HCT116 (cell line): ENCODE data around the gene EIF2D. TPM values are rescaled to one million over a fixed set of nuclear protein-coding genes. Genes with fewer than 3 reads are reported as not detected.

Experiments
- ATAC-seq: fragments of 200-7000 bp; cut with Tn5 transposase; 2 replicates; pipeline ENCODE4 v1.9.1; 2020; ENCODE audit warnings: mild to moderate bottlenecking, moderate library complexity
- BruUV-seq: library from RNA; stranded (reverse); fragments of 400-500 nt; replicated peaks from 2 replicates; lab custom pipeline; 2021; lab: Mats Ljungman, UMichigan
- CTCF ChIA-PET: fragments of 300-600 bp; sonication (Branson Sonifier 250); formaldehyde crosslinking; loops from one replicate; lab custom pipeline; 2021; ENCODE audit warnings: antibody characterized with exemption; lab: Charles Lee
- POLR2A ChIA-PET: fragments of 300-600, 350-600 bp; sonication (Branson Sonifier 250); formaldehyde crosslinking; loops from one replicate; lab custom pipeline; 2021; ENCODE audit warnings: antibody characterized with exemption; lab: Charles Lee
- RAD21 ChIA-PET, 2 experiments: fragments of 300-600 bp; sonication (Branson Sonifier 250); formaldehyde crosslinking; loops; one replicate each; lab custom pipeline; 2023; ENCODE audit warnings: low total read pairs in 2 of 2; ENCODE audit not compliant: uncharacterized antibody in 2 of 2, unreplicated experiment in 2 of 2, low non-redundant PET in 1 of 2; lab: Charles Lee
- DNase-seq: peaks from one replicate; pipeline ENCODE4 v3.0.0-alpha.2; 2010; ENCODE audit warnings: low read depth, low spot score
- H2AFZ ChIP-seq: fragments of 200-600 bp; shearing (Covaris generic), sonication (generic); 2 replicates; pipeline ENCODE4 v1.6.1; 2017; ENCODE audit warnings: low read depth, mixed run types, mixed read lengths, antibody characterized with exemption, low read length; ENCODE audit not compliant: poor library complexity, severe bottlenecking
- H3K27ac ChIP-seq: 2 replicates; pipeline ENCODE4 v1.5.1; 2012; ENCODE audit warnings: low read depth, low read length
- H3K27me3 ChIP-seq: fragments of 200-600 bp; sonication (generic); 2 replicates; pipeline ENCODE4 v1.6.1; 2016; ENCODE audit warnings: mixed run types, low read length, mixed read lengths; ENCODE audit not compliant: insufficient read depth
- H3K36me3 ChIP-seq, 2 experiments: fragments of 200-500 bp in 1 of 2; fragments of 200-600 bp in 1 of 2; sonication (Bioruptor generic) in 1 of 2; sonication (generic) in 1 of 2; 2 replicates each; pipeline versions ENCODE4 v1.5.1 to v1.6.1; 2014 to 2016; ENCODE audit warnings: low read length in 2 of 2, inconsistent platforms in 1 of 2, mixed read lengths in 1 of 2, mixed run types in 1 of 2; ENCODE audit not compliant: insufficient read depth in 2 of 2, control insufficient read depth in 1 of 2
- H3K4me1 ChIP-seq, 2 experiments: fragments of 200-600 bp in 1 of 2; sonication (generic) in 1 of 2; 2 replicates each; pipeline versions ENCODE4 v1.5.1 to v1.6.1; 2012 to 2017; ENCODE audit warnings: low read length in 2 of 2, inconsistent platforms in 1 of 2, mild to moderate bottlenecking in 1 of 2, mixed read lengths in 1 of 2, mixed run types in 1 of 2, moderate library complexity in 1 of 2; ENCODE audit not compliant: insufficient read depth in 2 of 2, control insufficient read depth in 1 of 2
- H3K4me2 ChIP-seq: fragments of 200-600 bp; sonication (generic); 2 replicates; pipeline ENCODE4 v1.6.1; 2017; ENCODE audit warnings: mixed run types, low read length, mixed read lengths
- H3K4me3 ChIP-seq, 2 experiments: fragments of 200-600 bp in 1 of 2; sonication (generic) in 1 of 2; replicated peaks in 1 of 2; 2 replicates each; pipeline ENCODE4 v1.5.1; 2011 to 2016; ENCODE audit warnings: low read length in 2 of 2, control low read depth in 1 of 2, low read depth in 1 of 2, mild to moderate bottlenecking in 1 of 2, mixed read lengths in 1 of 2, mixed run types in 1 of 2
- H3K79me2 ChIP-seq: fragments of 200-600 bp; sonication (generic); 2 replicates; pipeline ENCODE4 v1.6.1; 2017; ENCODE audit warnings: mild to moderate bottlenecking, mixed run types, low read length, moderate library complexity, mixed read lengths; ENCODE audit not compliant: insufficient read depth
- H3K9ac ChIP-seq: fragments of 200-600 bp; sonication (generic); 2 replicates; pipeline ENCODE4 v1.6.1; 2016; ENCODE audit warnings: low read length, mixed read lengths
- H3K9me2 ChIP-seq: fragments of 200-600 bp; sonication (generic), shearing (Covaris generic); 2 replicates; pipeline ENCODE4 v1.6.1; 2017; ENCODE audit warnings: mixed run types, mild to moderate bottlenecking, moderate library complexity; ENCODE audit not compliant: insufficient read depth
- H3K9me3 ChIP-seq, 2 experiments: fragments of 200-500 bp in 1 of 2; fragments of 200-600 bp in 1 of 2; sonication (Bioruptor generic) in 1 of 2; sonication (generic) in 1 of 2; 2 replicates each; pipeline ENCODE4 v1.6.1; 2014 to 2017; ENCODE audit warnings: low read length in 2 of 2, mixed read lengths in 2 of 2, inconsistent platforms in 1 of 2, low read depth in 1 of 2, mild to moderate bottlenecking in 1 of 2, mixed run types in 1 of 2, moderate library complexity in 1 of 2; ENCODE audit not compliant: control insufficient read depth in 1 of 2, insufficient read depth in 1 of 2
- H4K20me1 ChIP-seq: fragments of 200-600 bp; sonication (generic), shearing (Covaris generic); 2 replicates; pipeline ENCODE4 v1.6.1; 2017; ENCODE audit warnings: mixed run types, mild to moderate bottlenecking, moderate library complexity; ENCODE audit not compliant: insufficient read depth
- CBX3 ChIP-seq: IDR thresholded peaks from 2 replicates; pipeline ENCODE4 v1.6.1; 2012; ENCODE audit warnings: low read depth
- ELF1 ChIP-seq: IDR thresholded peaks from 2 replicates; pipeline ENCODE4 v1.6.1; 2012; ENCODE audit warnings: low read depth, borderline replicate concordance
- EZH2phosphoT487 ChIP-seq: fragments of 200-600 bp; IDR thresholded peaks from 2 replicates; pipeline ENCODE4 v1.6.1; 2018; ENCODE audit warnings: antibody characterized with exemption, borderline replicate concordance
- RAD21 ChIP-seq: IDR thresholded peaks from 2 replicates; pipeline ENCODE4 v1.6.1; 2012; ENCODE audit warnings: low read depth, mild to moderate bottlenecking
- intact Hi-C: fragments of 100-400 bp; cut with micrococcal nuclease; formaldehyde crosslinking; loops from 2 replicates; pipeline ENCODE4 v1.10.0; 2022
- total RNA-seq: library from RNA; stranded (reverse); gene quantifications from one replicate; pipeline ENCODE4 v1.2.1, GENCODE V29; 2021; ENCODE audit not compliant: unreplicated experiment
- TF ChIP-seq, protein P1 (sequence below): IDR thresholded peaks from 2 replicates; pipeline ENCODE4 v1.6.1; 2011; ENCODE audit warnings: mild to moderate bottlenecking, low read length, moderate library complexity; ENCODE audit not compliant: insufficient replicate concordance; ENCODE audit errors: extremely low read depth
- TF ChIP-seq, protein P2 (sequence below): IDR thresholded peaks from 2 replicates; pipeline ENCODE4 v1.6.1; 2012
- TF ChIP-seq, protein P3 (sequence below): IDR thresholded peaks from 2 replicates; pipeline ENCODE4 v1.6.1; 2012; ENCODE audit warnings: low read depth

Gene EIF2D
- total RNA-seq, 1 experiment from 2014 or later, result 54.8 TPM

DNA sequence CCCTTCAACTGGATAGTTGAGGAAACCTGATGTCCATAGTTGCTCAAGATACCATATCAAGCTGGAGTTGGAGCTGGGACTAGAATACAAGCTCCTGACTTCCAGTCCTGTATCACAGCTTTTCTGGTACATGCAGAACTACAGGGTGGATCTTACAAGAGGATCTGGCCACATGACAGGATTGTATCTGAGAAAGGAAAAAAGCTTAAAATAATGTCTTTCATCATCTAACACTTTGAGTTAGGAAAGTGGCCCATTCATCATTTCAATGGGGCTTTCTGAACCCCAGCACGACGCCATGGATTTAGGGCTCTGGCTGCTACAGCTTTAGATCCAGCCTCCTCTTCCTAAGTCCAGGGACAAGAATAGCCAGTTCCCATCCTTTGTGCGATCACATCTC is 58.1 kb downstream of the EIF2D start:
- Histone ChIP-seq H3K79me2 (no peaks in the 10 kb centered on the region), H3K27ac (no peak overlapping the region), H3K9me2 (no peaks in the 10 kb centered on the region), H2AFZ (no peak overlapping the region), H3K4me2 (no peak overlapping the region), H3K4me1 (peaks cover 5 to 16% of the 10 kb centered on the region in 2 experiments; a peak in 3 of 4 replicates)
- POLR2A ChIA-PET, result no interaction called here
- BruUV-seq, result no TSS peak
- RAD21 ChIA-PET, result no interaction called here
- CTCF ChIA-PET, result interaction anchor here (1.1 kb wide), 1 partner anchor 10 kb away, joined by 3 read pairs; no protein-coding TSS in a partner anchor
- TF ChIP-seq, protein P1, sequence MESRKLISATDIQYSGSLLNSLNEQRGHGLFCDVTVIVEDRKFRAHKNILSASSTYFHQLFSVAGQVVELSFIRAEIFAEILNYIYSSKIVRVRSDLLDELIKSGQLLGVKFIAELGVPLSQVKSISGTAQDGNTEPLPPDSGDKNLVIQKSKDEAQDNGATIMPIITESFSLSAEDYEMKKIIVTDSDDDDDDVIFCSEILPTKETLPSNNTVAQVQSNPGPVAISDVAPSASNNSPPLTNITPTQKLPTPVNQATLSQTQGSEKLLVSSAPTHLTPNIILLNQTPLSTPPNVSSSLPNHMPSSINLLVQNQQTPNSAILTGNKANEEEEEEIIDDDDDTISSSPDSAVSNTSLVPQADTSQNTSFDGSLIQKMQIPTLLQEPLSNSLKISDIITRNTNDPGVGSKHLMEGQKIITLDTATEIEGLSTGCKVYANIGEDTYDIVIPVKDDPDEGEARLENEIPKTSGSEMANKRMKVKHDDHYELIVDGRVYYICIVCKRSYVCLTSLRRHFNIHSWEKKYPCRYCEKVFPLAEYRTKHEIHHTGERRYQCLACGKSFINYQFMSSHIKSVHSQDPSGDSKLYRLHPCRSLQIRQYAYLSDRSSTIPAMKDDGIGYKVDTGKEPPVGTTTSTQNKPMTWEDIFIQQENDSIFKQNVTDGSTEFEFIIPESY, result no peak
- TF ChIP-seq RAD21 (no peak), EZH2phosphoT487 (no peak), CBX3 (no peak), ELF1 (no peak)
- TF ChIP-seq, protein P2, sequence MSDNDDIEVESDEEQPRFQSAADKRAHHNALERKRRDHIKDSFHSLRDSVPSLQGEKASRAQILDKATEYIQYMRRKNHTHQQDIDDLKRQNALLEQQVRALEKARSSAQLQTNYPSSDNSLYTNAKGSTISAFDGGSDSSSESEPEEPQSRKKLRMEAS, result no peak
- TF ChIP-seq, protein P3, sequence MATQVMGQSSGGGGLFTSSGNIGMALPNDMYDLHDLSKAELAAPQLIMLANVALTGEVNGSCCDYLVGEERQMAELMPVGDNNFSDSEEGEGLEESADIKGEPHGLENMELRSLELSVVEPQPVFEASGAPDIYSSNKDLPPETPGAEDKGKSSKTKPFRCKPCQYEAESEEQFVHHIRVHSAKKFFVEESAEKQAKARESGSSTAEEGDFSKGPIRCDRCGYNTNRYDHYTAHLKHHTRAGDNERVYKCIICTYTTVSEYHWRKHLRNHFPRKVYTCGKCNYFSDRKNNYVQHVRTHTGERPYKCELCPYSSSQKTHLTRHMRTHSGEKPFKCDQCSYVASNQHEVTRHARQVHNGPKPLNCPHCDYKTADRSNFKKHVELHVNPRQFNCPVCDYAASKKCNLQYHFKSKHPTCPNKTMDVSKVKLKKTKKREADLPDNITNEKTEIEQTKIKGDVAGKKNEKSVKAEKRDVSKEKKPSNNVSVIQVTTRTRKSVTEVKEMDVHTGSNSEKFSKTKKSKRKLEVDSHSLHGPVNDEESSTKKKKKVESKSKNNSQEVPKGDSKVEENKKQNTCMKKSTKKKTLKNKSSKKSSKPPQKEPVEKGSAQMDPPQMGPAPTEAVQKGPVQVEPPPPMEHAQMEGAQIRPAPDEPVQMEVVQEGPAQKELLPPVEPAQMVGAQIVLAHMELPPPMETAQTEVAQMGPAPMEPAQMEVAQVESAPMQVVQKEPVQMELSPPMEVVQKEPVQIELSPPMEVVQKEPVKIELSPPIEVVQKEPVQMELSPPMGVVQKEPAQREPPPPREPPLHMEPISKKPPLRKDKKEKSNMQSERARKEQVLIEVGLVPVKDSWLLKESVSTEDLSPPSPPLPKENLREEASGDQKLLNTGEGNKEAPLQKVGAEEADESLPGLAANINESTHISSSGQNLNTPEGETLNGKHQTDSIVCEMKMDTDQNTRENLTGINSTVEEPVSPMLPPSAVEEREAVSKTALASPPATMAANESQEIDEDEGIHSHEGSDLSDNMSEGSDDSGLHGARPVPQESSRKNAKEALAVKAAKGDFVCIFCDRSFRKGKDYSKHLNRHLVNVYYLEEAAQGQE, result no peak
- TF ChIP-seq, all 23 proteins: peak for 0
- ATAC-seq (no peak), DNase-seq (no peak)
- Histone ChIP-seq H3K4me3 (no peak overlapping the region), H3K36me3 (no peaks in the 10 kb centered on the region), H3K9ac (no peak overlapping the region), H3K9me3 (no peaks in the 10 kb centered on the region), H4K20me1 (no peaks in the 10 kb centered on the region), H3K27me3 (no peaks in the 10 kb centered on the region)
- intact Hi-C loops, result no loop called here
